Skeletal muscle satellite cell (primary cell): Measurements from ENCODE around the gene BCO2.
A peak's percentile ranks its signal among the peaks of the same experiment; 100 is the strongest.
"Not testable (repeated sequence)": the region's sequence is repeated elsewhere in the genome, so short reads cannot be mapped to it uniquely, and the experiment has no call there.

Experiments
- H3K27me3 ChIP-seq: 2 replicates; pipeline ENCODE4 v1.7.0; 2013; ENCODE audit warnings: low read length; ENCODE audit not compliant: control insufficient read depth, insufficient read depth
- H3K36me3 ChIP-seq: 2 replicates; pipeline ENCODE4 v1.7.0; 2013; ENCODE audit warnings: mild to moderate bottlenecking, control low read depth, low read length; ENCODE audit not compliant: insufficient read depth
- H3K4me1 ChIP-seq: 2 replicates; pipeline ENCODE4 v1.7.0; 2013; ENCODE audit warnings: low read length; ENCODE audit not compliant: control insufficient read depth, insufficient read depth
- H3K4me2 ChIP-seq: 2 replicates; pipeline ENCODE4 v1.7.0; 2013; ENCODE audit warnings: mild to moderate bottlenecking, low read length
- H3K4me3 ChIP-seq: 2 replicates; pipeline ENCODE4 v1.7.0; 2013; ENCODE audit warnings: low read length
- H3K9ac ChIP-seq: 2 replicates; pipeline ENCODE4 v1.7.0; 2013; ENCODE audit warnings: mild to moderate bottlenecking, low read depth, low read length, moderate library complexity
- H3K9me3 ChIP-seq: replicated peaks from 2 replicates; pipeline ENCODE4 v1.7.0; 2013; ENCODE audit warnings: mild to moderate bottlenecking, control low read depth, low read length

Gene BCO2

GRCh38 chr11:112159098-112160065, 15.9 kb upstream of the BCO2 start:
- H3K9ac ChIP-seq, result no peak overlapping the region
- peaks cover 55% of the 10 kb centered on the region for H3K4me1 ChIP-seq
- no peaks in the 10 kb centered on the region for H3K27me3 ChIP-seq
- H3K4me3 ChIP-seq, result no peak overlapping the region
- H3K36me3 ChIP-seq, result no peaks in the 10 kb centered on the region
- no peaks in the 10 kb centered on the region for H3K9me3 ChIP-seq
- no peak overlapping the region for H3K4me2 ChIP-seq

- Histone ChIP-seq H3K27me3 (no peaks in the 10 kb centered on the region), H3K4me1 (peaks cover 64% of the 10 kb centered on the region), H3K4me3 (no peak overlapping the region), H3K9ac (peak overlapping the region; percentile 10), H3K36me3 (no peaks in the 10 kb centered on the region), H3K4me2 (no peak overlapping the region), H3K9me3 (no peaks in the 10 kb centered on the region)
These were observed 15.0 kb upstream of the BCO2 start for GRCh38 chr11:112160091-112160848.

GRCh38 chr11:112161012-112161411, 14.3 kb upstream of the BCO2 start:
- Histone ChIP-seq H3K4me3 (no peak overlapping the region), H3K4me1 (peaks cover 67% of the 10 kb centered on the region), H3K27me3 (no peaks in the 10 kb centered on the region), H3K9ac (peak overlapping the region; percentile 10), H3K9me3 (no peaks in the 10 kb centered on the region), H3K36me3 (no peaks in the 10 kb centered on the region), H3K4me2 (peak overlapping the region; percentile 5)

- not testable (repeated sequence) for H3K36me3 ChIP-seq, H3K4me3 ChIP-seq, H3K9ac ChIP-seq, H3K27me3 ChIP-seq, H3K9me3 ChIP-seq, H3K4me2 ChIP-seq
- peaks cover 65% of the 10 kb centered on the region for H3K4me1 ChIP-seq
These were observed 13.1 kb upstream of the BCO2 start for GRCh38 chr11:112162200-112162599.

- Histone ChIP-seq H3K9ac (peak overlapping the region; percentile 30), H3K4me1 (peaks cover 60% of the 10 kb centered on the region), H3K27me3 (no peaks in the 10 kb centered on the region), H3K4me3 (peak overlapping the region; percentile 35), H3K4me2 (peak overlapping the region; percentile 32), H3K36me3 (no peaks in the 10 kb centered on the region), H3K9me3 (no peaks in the 10 kb centered on the region)
These were observed 12.4 kb upstream of the BCO2 start for GRCh38 chr11:112162761-112163546.

GRCh38 chr11:112163875-112164685, 11.2 kb upstream of the BCO2 start, which contains the start of gene IL18:
IL18 (minus strand) TSS chr11:112164094; CDS start chr11:112155053, 9,041 bp downstream.
- peak within 1 kb of the TSS; percentile 38 for H3K4me3 ChIP-seq
- no peaks in the 10 kb centered on the region for H3K9me3 ChIP-seq
- peak within 1 kb of the TSS; percentile 42 for H3K4me2 ChIP-seq
- no peaks in the 10 kb centered on the region for H3K36me3 ChIP-seq
- H3K4me1 ChIP-seq, result peaks cover 56% of the 10 kb centered on the region
- peak within 1 kb of the TSS; percentile 30 for H3K9ac ChIP-seq
- no peaks in the 10 kb centered on the region for H3K27me3 ChIP-seq

GRCh38 chr11:112165049-112165448, 10.3 kb upstream of the BCO2 start:
- Histone ChIP-seq H3K36me3 (no peaks in the 10 kb centered on the region), H3K9me3 (no peaks in the 10 kb centered on the region), H3K9ac (no peak overlapping the region), H3K4me1 (peaks cover 56% of the 10 kb centered on the region), H3K4me3 (no peak overlapping the region), H3K27me3 (no peaks in the 10 kb centered on the region), H3K4me2 (peak overlapping the region; percentile 42)

GRCh38 chr11:112166562-112166961, 8.8 kb upstream of the BCO2 start:
- no peaks in the 10 kb centered on the region for H3K36me3 ChIP-seq
- no peak overlapping the region for H3K9ac ChIP-seq
- no peak overlapping the region for H3K4me3 ChIP-seq
- peaks cover 45% of the 10 kb centered on the region for H3K4me1 ChIP-seq
- no peaks in the 10 kb centered on the region for H3K27me3 ChIP-seq
- H3K9me3 ChIP-seq, result no peaks in the 10 kb centered on the region
- no peak overlapping the region for H3K4me2 ChIP-seq

- Histone ChIP-seq H3K4me2 (no peak within 1 kb of the TSS), H3K9ac (no peak within 1 kb of the TSS), H3K27me3 (no peaks in the 10 kb centered on the region), H3K4me3 (no peak within 1 kb of the TSS), H3K9me3 (no peaks in the 10 kb centered on the region), H3K36me3 (no peaks in the 10 kb centered on the region), H3K4me1 (peaks cover 51% of the 10 kb centered on the region)
These were observed 8.2 kb upstream of the BCO2 start, which contains the start of gene TEX12 for GRCh38 chr11:112167145-112167544. TEX12 (plus strand) TSS chr11:112167372; CDS start chr11:112169269, 1,897 bp downstream.

GRCh38 chr11:112172362-112172994, 2.8 kb upstream of the BCO2 start:
- H3K4me2 ChIP-seq, result peak overlapping the region; percentile 19
- peaks cover 4% of the 10 kb centered on the region for H3K27me3 ChIP-seq
- H3K36me3 ChIP-seq, result no peaks in the 10 kb centered on the region
- no peaks in the 10 kb centered on the region for H3K9me3 ChIP-seq
- peak overlapping the region; percentile 9 for H3K9ac ChIP-seq
- peaks cover 18% of the 10 kb centered on the region for H3K4me1 ChIP-seq
- H3K4me3 ChIP-seq, result no peak overlapping the region
